Bronchial epithelial cell (primary cell): ENCODE results near the gene IQGAP3. TPM values are rescaled to one million over a fixed set of nuclear protein-coding genes. Genes with fewer than 3 reads are reported as not detected.

Source experiments
- DNase-seq: peaks from one replicate; pipeline ENCODE4 v3.0.0-alpha.2; 2010; ENCODE audit warnings: low read depth
- FAIRE-seq: peaks from 2 replicates; lab custom pipeline; 2011; peaks lifted over from hg19 to GRCh38; lab: Jason Lieb, UNC
- H3K27me3 ChIP-seq: 2 replicates; pipeline ENCODE4 v1.5.1; 2011; ENCODE audit warnings: low read length; ENCODE audit not compliant: control insufficient read depth, insufficient read depth
- H3K36me3 ChIP-seq: 2 replicates; pipeline ENCODE4 v1.5.1; 2011; ENCODE audit warnings: low read length; ENCODE audit not compliant: control insufficient read depth, insufficient read depth
- H3K4me3 ChIP-seq: 2 replicates; pipeline ENCODE4 v1.5.1; 2011; ENCODE audit warnings: mild to moderate bottlenecking, low read depth, low read length, control low read depth
- CTCF ChIP-seq: IDR thresholded peaks from 2 replicates; pipeline ENCODE4 v1.5.1; 2011; ENCODE audit warnings: mild to moderate bottlenecking, moderate library complexity, low read length, control low read depth, inconsistent platforms; ENCODE audit not compliant: insufficient read depth, severe bottlenecking
- total RNA-seq: library from RNA; depleted of rRNA; stranded (reverse); fragments of >200 nt; gene quantifications from 2 replicates; pipeline ENCODE4 v1.2.1, GENCODE V29; 2014

The IQGAP3 gene
- total RNA-seq, 1 donor from 2014 or later = 0.53 TPM

GRCh38 chr1:156547982-156548381 lies 24.4 kb downstream of the IQGAP3 start:
- Histone ChIP-seq H3K4me3 (no peak overlapping the region), H3K27me3 (no peaks in the 10 kb centered on the region), H3K36me3 (peaks cover 1% of the 10 kb centered on the region)
- FAIRE-seq (no peak), DNase-seq (no peak)
- no peak for TF ChIP-seq CTCF

GRCh38 chr1:156547434-156547833 lies 24.9 kb downstream of the IQGAP3 start:
- Histone ChIP-seq H3K4me3 (no peak overlapping the region), H3K36me3 (peaks cover 1% of the 10 kb centered on the region), H3K27me3 (no peaks in the 10 kb centered on the region)
- TF ChIP-seq CTCF = no peak
- FAIRE-seq = no peak
- no peak for DNase-seq

GRCh38 chr1:156546267-156546666 lies 26.1 kb downstream of the IQGAP3 start:
- H3K4me3 ChIP-seq = no peak overlapping the region
- TF ChIP-seq CTCF = no peak

DNA sequence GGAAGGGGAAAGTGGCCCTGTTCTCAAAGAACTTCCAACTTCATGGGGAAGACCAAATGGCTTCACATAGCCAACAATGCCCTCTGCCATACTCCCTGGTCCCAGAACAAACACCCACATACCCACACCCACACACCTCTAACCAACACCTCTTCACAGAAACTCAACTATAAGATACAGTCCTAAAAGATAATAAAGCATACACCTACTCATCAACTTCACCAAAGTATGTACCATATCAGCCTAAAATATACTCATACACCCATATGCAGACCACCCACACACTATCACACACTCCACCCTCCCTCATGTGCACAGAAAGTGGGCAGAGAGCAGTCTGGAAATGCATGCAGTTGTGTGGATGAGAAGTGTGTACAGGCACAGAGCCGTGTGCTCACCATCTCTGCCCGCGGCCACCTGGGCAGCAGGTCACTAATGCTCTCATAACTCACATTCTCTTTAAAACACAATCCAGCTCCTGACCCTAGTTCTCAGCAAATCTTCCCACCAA lies 27.7 kb downstream of the IQGAP3 start:
- Histone ChIP-seq H3K4me3 (no peak overlapping the region), H3K36me3 (peaks cover 1% of the 10 kb centered on the region), H3K27me3 (no peaks in the 10 kb centered on the region)
- DNase-seq (no peak), FAIRE-seq (peak; percentile 55)
- no peak for TF ChIP-seq CTCF

More at GRCh38 chr1:156546267-156546666, 26.1 kb downstream of the IQGAP3 start:
- Histone ChIP-seq H3K36me3 (peaks cover 1% of the 10 kb centered on the region), H3K27me3 (no peaks in the 10 kb centered on the region)
- no peak for FAIRE-seq
- no peak for DNase-seq

- FAIRE-seq (no peak), DNase-seq (no peak)
- no peaks in the 10 kb centered on the region for H3K36me3 ChIP-seq
- H3K4me3 ChIP-seq = no peak overlapping the region
- no peaks in the 10 kb centered on the region for H3K27me3 ChIP-seq
- no peak for TF ChIP-seq CTCF
Measured at GRCh38 chr1:156543066-156543465, 29.3 kb downstream of the IQGAP3 start.

- H3K27me3 ChIP-seq = no peaks in the 10 kb centered on the region
- no peak overlapping the region for H3K4me3 ChIP-seq
- no peaks in the 10 kb centered on the region for H3K36me3 ChIP-seq
- FAIRE-seq (no peak), DNase-seq (peak; percentile 14)
- TF ChIP-seq CTCF = no peak
Measured at GRCh38 chr1:156540955-156541354, 31.4 kb downstream of the IQGAP3 start.
